Epithelial cell of proximal tubule (primary cell): Measurements from ENCODE around the gene LRRC19. TPM values are rescaled to one million over a fixed set of nuclear protein-coding genes. Genes with fewer than 3 reads are reported as not detected.
A peak's percentile ranks its signal among the peaks of the same experiment; 100 is the strongest.

ENCODE experiments used
- DNase-seq: peaks from one replicate; pipeline ENCODE4 v3.0.0-alpha.2; 2011; ENCODE audit warnings: low read depth
- H3K4me3 ChIP-seq: 2 replicates; pipeline ENCODE4 v1.5.1; 2011; ENCODE audit warnings: low read depth, mild to moderate bottlenecking, low read length
- total RNA-seq: library from RNA; depleted of rRNA; stranded (reverse); fragments of >200 nt; gene quantifications from 2 replicates; pipeline ENCODE4 v1.2.3, GENCODE V29; 2015
- TF ChIP-seq, protein P1 (sequence below): conservative IDR thresholded peaks from 2 replicates; pipeline ENCODE4 v1.5.1; 2012; ENCODE audit warnings: low read depth, mild to moderate bottlenecking, low read length

The LRRC19 gene
- total RNA-seq, 1 donor from 2014 or later = not detected

DNA sequence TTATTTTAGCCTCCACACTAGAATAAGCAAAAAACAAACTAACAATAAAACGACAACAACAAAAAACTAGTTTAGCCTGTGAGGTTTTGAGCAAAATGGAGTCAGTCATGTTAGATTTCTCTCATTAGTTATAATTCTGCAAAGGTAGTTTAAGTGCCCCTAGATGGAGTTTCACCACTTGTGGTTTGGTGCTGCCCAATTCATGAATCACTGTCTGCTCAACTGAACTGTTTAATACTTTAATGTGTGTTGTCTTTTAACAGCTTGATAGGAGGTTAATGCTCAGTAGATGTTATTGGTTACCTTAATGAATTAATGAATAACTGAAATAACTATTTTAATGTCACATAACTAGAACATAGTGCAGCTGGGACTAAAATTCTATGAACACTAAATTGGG, 55.0 kb downstream of the LRRC19 start:
- no peak overlapping the region for H3K4me3 ChIP-seq
- no peak for DNase-seq
- TF ChIP-seq, protein P1, sequence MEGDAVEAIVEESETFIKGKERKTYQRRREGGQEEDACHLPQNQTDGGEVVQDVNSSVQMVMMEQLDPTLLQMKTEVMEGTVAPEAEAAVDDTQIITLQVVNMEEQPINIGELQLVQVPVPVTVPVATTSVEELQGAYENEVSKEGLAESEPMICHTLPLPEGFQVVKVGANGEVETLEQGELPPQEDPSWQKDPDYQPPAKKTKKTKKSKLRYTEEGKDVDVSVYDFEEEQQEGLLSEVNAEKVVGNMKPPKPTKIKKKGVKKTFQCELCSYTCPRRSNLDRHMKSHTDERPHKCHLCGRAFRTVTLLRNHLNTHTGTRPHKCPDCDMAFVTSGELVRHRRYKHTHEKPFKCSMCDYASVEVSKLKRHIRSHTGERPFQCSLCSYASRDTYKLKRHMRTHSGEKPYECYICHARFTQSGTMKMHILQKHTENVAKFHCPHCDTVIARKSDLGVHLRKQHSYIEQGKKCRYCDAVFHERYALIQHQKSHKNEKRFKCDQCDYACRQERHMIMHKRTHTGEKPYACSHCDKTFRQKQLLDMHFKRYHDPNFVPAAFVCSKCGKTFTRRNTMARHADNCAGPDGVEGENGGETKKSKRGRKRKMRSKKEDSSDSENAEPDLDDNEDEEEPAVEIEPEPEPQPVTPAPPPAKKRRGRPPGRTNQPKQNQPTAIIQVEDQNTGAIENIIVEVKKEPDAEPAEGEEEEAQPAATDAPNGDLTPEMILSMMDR = no peak

DNA sequence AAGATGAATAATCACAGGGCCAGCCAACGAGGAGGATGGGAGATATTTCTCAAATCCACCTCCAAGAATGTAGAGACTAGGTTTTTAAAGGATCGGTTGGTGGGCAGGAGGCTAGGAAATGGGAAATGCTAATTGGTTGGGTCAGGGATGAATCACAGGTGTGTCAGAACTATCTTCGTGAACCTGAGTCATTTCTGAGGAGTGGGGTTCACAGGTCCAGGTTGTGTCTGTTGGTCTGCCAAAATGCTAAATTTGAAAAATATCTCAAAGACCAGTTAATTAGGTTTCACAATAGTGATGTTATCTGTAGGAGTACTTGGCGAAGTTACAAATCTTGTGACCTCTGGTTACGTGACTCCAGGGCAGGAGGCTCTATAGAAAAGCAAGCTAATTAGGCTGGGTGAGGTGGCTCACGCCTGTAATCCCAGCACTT, 55.8 kb downstream of the LRRC19 start:
- TF ChIP-seq, protein P1 = no peak
- DNase-seq = no peak
- H3K4me3 ChIP-seq = no peak overlapping the region

DNA sequence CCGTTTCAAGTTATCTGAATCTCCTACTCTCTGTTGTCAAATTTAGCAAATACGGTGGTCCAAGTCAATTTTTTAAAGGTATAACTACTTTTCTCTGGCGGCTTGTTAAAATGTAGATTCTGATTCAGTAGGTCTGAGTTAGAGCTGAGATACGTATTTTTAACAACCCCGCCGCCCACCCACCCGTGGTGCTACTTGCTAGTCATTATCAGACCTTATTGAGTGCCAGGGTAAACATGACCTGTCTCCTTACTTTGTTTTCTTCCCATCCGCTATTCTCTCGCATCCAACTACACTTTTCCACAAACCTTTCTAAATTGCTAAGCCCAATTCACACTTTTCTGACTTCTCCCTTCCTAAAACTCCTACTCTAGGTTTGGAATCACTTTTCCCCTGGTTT, 57.7 kb downstream of the LRRC19 start:
- no peak for DNase-seq
- H3K4me3 ChIP-seq = peak overlapping the region; percentile 98
- TF ChIP-seq, protein P1 = no peak

DNA sequence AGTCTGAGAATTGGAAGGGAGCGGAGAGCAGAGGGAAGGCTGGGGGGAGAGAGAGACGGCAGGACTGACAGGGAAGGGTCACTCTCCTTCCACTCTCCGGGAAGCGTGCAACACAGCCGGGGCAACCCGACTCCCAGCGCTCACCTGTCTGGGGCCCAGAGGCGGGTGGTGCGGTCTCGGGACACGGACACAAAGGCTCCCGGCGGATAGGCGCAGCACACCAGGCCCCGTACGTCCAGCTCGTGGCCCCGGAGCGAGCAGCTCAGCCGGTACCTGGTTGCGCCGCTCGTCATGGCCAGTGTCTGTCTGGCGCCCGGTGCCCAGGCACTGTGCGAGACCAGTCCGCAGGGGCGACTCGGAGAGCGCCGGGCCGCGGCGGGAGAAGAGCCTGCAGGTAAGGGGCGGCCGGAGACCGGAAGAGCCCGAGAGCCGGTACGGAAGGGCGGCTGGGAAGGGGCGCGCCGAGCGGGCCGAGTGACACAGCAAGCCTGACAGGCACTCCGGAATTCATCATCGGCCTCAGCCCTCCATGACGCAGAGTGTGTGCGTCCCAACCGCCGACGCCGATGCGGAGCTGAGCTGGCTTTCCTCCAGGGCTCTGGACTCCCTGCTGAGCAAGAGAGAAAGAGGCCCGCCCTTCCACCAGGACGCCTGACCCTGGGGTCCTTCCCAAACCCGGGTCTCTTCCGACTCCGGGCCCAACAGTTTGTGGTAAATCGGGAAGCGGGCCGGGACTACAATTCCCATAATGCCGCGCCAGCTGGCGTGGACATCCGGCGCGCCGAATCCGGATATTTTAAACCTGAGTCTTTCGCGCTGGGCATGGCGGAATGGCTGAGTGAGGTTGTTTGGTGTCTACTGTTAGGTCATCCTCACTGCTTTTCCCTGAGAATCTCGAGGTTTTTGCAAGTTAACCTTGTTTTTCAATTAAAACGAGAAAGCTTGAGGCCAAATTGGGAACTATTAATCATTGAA, 58.4 kb downstream of the LRRC19 start, which contains the start of gene PLAA:
PLAA (minus strand) TSS at position 490 of the 975 bp plus-strand sequence; CDS start at position 293, 197 bp downstream.
- TF ChIP-seq, protein P1 = no peak
- H3K4me3 ChIP-seq = peak within 1 kb of the TSS; percentile 98
- peak; percentile 44 for DNase-seq

DNA sequence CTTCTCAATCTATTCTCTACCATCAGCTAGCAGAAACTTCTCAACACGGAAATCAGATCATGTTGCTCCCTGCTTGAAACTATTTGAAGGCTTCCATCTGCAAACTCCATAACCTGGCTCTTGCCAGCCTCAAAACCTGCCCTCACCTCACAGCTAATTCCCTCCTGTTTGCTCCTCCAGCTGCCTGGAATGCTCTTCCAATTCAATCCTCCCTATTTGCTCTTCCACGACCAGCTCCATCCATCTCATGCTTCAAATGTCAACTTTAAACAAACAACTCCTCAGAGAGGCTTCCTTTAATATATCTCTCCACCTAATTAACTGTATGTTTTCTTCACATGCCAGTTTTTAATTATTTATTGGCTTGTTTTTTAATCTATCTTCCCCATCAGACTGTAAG, 59.9 kb downstream of the LRRC19 start:
- DNase-seq = no peak
- peak overlapping the region; percentile 98 for H3K4me3 ChIP-seq
- TF ChIP-seq, protein P1 = no peak

Other genes starting within 250 kb of the LRRC19 start
- 22.1 and 26.3 TPM in 2 replicates for gene CAAP1, start 112.9 kb downstream of the LRRC19 start, total RNA-seq
- gene PLAA, start 58.4 kb downstream of the LRRC19 start, total RNA-seq = 26.8 and 46.1 TPM in 2 replicates
- 7.2 and 17.5 TPM in 2 replicates for gene IFT74, start 49.3 kb downstream of the LRRC19 start, total RNA-seq
- gene TEK, start 103.6 kb upstream of the LRRC19 start, total RNA-seq = not detected in 2 replicates